NCI-H524 treated with DMSO at 0.1 percent for 48 hours (cell line): ENCODE results near the gene C5orf46.
"Not testable (repeated sequence)": the region's sequence is repeated elsewhere in the genome, so short reads cannot be mapped to it uniquely, and the experiment has no call there.

Experiments
- DNase-seq: peaks from one replicate; lab custom pipeline; 2025; lab: John Stamatoyannopoulos, UW

Gene C5orf46

GRCh38 chr5:147893820-147894219 lies 12.5 kb downstream of the C5orf46 start:
- DNase-seq = no peak

DNA sequence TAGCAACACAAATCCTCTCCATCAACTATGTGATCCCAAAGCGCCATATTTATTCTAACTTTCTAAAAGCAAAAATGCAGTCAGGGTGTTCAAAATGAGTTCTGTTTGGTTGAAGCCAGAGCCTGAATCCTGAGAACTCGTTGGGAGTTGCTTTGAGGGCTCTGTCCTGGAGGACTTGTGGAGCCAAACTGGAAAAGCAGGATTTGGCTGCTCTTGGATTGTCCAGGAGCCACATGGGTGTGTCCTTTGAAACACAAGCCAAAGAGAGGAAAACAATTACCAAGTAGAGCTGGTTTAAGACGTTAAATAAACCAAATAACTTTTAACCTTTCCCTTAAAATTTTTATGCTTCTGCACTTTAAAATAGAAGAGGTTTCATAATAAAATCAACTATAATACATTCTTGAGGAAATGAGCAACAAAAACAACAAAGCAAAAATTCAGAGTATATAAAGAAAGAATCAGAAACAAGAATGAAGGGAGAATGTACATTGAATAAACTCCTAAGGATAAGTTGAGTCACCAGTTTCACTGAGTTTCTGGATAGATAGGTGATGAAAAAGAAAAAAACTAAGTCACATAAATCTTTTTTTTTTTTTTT lies 13.5 kb downstream of the C5orf46 start:
- DNase-seq = no peak

GRCh38 chr5:147887930-147888329 lies 18.4 kb downstream of the C5orf46 start:
- no peak for DNase-seq

DNA sequence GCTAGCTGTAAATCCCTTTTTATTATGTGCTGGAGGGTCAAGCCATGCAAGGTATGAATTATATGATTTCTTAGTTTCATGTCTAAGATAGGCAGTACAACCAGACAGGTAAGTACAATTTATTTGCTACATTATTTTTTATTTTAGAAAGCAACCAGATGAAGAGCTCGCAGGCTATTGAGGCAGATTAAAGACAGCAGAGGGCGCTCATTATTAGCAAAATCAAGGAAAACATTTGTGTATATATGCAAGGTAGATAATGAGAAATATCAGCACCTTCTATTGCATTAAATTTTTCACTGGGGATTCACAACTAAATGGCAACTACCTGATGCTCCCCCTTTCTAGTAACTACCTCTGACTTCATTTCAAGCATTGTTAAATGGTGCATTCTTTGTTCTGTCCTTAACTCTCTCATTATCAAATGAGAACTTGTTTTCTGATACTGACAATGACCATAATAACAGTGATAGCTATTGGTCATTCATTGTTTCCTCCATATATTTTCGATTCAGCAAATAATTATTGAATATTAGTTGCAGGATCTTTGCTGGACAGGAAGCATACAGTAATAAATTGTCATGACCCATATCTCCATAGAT lies 19.2 kb downstream of the C5orf46 start:
- DNase-seq = no peak

GRCh38 chr5:147882586-147883313 lies 23.6 kb downstream of the C5orf46 start:
- no peak for DNase-seq

- no peak for DNase-seq
Observed at GRCh38 chr5:147880487-147880886, 25.9 kb downstream of the C5orf46 start.

GRCh38 chr5:147879784-147880183 lies 26.6 kb downstream of the C5orf46 start:
- no peak for DNase-seq

DNA sequence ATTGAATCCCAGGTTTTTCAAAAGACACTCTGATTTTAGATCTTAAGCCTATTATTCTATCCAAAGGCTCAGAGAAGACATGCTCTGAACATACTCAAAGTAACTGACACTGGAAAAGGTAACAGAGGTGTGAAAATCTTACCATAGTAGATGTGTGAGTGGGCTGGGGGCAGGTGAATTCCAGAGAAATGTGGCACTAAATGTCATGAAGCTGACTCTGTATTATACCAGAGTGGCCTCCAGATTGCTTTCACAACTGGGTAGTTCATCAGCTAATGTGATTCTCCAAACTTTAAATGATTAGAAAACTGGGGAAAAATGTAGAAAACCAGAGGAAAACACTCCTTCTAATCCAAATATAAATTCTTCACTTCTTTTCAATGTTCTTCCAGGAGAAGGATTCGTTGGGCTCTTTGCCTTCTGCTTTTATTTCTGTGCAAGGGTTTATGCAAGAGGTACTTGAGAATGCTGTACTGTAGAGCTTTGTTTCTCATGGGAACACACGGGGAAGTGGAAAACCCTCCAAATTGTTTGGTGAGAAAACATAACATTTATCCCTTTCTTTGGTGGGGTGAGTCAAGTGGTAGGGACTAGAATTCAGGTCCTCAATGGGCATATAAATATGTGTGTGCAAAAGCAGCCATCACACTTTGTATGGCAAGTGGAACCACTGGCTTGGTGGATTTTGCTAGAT lies 28.1 kb downstream of the C5orf46 start, which contains the start of gene SCGB3A2:
SCGB3A2 (plus strand) TSS at position 646 of the 694 bp plus-strand sequence. CDS start 93 bp downstream, outside the sequence.
- no peak for DNase-seq

GRCh38 chr5:147876626-147877025 lies 29.7 kb downstream of the C5orf46 start:
- no peak for DNase-seq

GRCh38 chr5:147876141-147876540 lies 30.2 kb downstream of the C5orf46 start:
- no peak for DNase-seq

DNA sequence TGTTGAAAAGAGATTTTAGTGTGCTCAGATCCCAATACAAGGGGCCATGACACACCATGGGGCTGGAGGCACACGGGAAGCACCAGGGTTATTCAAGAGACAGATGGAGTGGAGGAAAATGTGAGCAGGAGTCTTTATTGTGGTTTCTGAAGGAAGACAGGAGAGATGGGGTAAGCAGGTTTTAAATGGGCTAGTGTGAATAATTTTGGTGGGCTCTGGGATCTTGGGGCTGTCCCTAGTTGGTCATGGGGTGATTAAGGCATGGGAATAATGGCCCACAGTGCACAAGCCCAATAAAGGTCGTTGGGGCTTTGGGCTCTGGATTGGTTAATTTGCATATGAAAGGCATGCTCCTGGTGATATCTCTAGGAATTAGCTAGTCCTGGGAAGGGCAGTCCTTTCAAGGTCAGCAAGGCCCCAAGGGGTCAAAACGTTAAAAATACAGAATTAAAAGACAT lies 31.4 kb downstream of the C5orf46 start:
- no peak for DNase-seq

DNA sequence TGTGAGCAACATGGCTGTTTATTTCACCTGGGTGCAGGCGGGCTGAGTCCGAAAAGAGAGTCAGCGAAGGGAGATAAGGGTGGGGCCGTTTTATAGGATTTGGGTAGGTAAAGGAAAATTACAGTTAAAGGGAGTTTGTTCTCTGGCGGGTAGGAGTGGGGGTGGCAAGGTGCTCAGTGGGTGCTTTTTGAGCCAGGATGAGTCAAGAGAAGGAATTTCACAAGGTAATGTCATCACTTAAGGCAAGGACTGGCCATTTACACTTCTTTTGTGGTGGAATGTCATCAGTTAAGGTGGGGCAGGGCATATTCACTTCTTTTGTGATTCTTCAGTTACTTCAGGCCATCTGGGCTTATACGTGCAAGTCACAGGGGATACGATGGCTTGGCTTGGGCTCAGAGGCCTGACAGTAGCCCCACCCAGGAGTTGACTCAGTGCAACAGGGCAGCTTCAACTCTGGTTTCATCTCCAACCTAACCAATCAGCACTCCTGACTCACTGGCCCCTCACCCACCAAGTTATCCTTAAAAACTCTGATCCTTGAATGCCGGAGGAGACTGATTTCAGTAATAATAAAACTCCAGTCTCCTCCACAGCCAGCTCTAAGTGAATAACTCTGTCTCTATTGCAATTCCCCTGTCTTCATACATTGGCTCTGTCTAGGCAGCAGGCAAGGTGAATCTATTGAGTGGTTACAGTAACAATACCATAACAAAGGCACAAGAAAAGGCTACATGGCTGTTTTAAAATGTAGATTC lies 32.0 kb downstream of the C5orf46 start:
- not testable (repeated sequence) for DNase-seq

DNA sequence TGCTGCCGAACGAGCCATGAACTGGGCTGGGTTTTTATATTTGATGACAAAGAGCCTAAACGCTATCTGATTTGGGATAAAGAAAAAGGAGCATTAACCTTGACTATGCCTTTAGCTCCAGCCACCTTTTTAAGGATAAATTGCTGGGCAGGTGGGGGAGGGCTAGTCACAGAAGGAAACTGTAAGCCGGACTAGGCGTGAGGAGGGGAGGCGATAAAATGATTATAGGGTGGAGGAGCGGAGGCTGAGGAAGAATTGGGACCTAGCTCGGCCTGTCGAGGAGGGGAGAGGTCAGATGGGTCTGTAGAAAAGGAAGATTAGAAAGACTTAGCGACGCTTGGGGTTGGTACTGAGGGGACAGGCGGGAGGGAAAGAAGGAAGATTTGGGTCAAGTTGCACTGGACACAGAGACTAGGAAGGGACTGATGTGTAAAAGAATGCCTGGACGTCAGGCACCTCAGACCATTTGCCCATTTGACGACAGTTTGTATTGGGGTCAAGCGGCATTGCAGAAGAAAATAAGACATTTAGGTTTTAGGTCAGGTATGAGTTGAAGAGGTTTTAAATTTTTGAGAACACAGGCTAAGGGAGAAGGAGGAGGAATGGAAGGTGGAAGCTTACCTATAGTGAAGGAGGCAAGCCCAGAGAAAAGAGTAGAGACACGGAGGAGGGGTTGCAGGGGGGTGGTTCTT lies 33.4 kb downstream of the C5orf46 start:
- not testable (repeated sequence) for DNase-seq

DNA sequence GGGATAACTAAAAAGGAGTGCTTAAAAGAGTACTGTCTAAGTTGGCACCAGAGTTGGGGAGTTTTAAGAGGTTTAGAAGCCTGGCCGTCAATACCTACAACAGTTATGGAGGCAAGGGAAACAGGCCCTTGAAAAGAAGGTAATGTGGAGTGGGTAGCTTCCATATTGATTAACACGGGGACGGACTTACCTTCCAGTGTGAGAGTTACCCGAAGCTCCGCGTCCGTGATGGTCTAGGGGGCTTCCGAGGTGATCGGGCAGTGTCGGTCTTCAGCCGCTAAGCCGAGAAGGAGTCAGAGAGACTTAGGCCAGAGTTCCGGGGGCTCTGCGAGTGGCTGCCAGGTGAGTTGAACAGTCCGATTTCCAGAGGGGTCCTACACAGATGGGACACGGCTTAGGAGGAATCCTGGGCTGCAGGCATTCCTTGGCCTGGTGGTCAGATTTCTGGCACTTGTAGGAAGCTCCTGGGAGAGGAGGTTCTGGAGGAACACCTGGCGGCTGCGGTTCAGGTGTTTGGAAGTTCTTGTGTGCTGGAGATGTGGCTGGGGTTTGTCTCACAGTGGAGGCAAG lies 34.3 kb downstream of the C5orf46 start:
- DNase-seq = not testable (repeated sequence)

GRCh38 chr5:147869892-147870291 lies 36.4 kb downstream of the C5orf46 start:
- DNase-seq = not testable (repeated sequence)

DNA sequence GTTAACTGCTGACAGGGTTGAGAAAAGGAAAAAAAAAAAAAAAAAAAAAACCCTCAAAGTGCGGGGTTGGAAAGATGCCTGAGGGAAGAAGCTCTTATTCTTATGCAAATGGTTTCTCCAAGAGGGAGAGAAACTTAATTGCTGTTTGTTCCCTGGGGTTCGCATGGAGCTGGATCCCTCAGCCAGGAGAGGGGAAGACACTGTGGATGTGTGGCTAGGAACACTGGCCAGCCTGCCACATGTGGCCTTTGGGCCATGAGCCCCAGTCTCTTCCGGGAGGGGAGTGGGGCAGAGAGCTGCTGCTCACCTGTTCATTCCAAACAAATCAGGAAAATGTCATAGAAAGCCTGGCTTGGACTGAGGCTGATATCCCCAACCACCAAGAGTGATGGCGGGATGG lies 37.2 kb downstream of the C5orf46 start:
- no peak for DNase-seq

DNA sequence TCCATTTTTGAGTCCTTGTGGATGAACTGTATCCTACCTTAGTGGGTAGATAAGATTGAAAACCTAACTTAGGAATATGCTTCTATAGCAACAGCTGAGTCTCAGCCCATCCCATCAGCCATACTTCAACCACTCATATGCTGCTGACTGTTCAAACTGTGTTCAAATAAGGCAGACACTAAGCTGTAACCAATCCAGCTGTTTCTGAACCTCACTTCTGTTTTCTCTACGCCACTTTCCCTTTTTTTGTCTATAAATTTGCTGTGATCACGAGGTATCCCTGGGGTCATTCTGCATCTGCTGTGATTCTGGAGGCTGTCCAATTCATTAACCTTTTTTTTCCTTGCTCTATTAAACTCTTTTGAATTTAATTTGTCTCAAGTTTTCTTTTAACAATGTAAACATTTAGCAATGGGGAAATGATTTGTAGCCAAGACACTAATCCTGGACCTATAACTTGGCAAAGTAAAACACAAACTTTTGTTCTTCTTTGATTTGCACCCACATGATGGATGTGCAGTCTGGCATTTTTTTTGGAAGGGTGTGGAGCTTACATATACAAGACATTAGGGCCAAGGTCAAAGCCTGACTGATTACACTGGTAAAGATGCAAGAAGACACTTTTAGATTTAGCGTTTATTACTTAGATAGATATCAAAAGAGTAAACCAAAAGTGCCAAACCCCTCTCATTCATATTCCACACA lies 42.7 kb downstream of the C5orf46 start:
- DNase-seq = no peak

DNA sequence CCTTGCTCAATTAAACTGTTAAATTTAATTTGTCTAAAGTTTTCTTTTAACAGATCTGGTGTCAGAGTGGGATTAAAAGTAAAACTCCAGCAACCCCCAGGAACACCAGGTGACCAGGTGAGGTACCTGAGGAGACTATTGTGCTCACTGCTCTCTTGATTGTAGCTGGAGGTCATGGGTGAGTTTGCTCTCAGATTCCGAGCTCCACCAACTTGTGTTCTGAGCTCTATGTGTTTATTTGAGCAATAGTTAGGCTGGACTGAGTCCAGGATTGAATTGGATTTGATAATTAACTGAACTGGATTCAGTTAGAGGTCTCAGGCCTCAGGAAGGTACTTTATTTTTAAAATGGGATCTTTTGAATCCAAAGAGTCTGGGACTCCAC lies 45.7 kb downstream of the C5orf46 start:
- no peak for DNase-seq

GRCh38 chr5:147859962-147860640 lies 46.2 kb downstream of the C5orf46 start:
- DNase-seq = no peak

DNA sequence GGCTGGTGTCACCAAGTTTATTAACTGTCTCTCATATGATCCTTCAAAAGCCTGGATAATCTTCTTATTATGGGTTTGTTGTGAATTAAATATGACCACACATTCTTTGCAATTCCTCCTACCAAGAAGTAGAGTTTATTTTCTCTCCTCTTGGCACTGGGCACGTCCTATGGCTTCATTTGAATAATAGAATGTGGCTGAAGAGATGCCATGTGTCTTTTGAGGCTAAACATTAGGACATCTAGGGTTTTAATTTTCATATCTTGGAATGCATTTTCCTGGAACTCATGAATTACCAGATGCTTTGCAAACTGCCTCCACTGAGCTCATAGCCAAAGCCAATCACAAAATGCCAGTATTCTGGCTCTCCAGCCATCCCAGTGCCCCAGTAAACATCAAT lies 47.8 kb downstream of the C5orf46 start:
- no peak for DNase-seq
